ENCODE data around the gene ZNF282.

DNA sequence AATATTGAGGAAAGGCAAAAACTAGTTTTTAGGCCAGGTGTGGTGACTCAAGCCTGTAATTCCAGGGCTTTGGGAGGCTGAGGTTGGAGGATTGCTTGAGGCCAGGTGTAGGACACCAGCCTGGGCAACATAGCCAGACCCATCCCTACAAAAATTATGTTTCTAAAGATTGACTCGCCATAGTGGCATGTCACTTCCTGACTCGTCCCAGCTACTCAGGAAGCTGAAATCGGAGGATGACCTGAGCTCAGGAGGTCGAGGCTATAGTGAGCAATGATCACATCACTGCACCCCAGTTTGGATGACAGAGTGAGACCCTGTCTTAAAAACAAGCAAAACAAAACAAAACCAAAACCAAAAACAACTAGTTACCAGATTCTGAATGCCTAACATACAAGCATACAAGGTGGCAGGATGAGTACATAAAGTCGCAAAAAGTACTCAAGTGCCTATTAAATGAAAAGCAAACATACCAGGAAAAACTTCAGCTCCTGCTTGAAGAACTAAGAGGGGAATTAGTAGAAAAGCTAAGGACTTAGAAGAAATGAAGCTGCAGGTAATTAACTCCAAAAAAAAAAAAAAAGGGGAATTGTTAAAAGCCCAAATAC lies 34.0 kb upstream of the ZNF282 start:
- TF ChIP-seq, protein P1, sequence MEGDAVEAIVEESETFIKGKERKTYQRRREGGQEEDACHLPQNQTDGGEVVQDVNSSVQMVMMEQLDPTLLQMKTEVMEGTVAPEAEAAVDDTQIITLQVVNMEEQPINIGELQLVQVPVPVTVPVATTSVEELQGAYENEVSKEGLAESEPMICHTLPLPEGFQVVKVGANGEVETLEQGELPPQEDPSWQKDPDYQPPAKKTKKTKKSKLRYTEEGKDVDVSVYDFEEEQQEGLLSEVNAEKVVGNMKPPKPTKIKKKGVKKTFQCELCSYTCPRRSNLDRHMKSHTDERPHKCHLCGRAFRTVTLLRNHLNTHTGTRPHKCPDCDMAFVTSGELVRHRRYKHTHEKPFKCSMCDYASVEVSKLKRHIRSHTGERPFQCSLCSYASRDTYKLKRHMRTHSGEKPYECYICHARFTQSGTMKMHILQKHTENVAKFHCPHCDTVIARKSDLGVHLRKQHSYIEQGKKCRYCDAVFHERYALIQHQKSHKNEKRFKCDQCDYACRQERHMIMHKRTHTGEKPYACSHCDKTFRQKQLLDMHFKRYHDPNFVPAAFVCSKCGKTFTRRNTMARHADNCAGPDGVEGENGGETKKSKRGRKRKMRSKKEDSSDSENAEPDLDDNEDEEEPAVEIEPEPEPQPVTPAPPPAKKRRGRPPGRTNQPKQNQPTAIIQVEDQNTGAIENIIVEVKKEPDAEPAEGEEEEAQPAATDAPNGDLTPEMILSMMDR (conservative IDR thresholded peaks at IDR 0.05; ENCODE audit: low read depth, low read length) = no peak
- no peak for TF ChIP-seq EZH2 (IDR thresholded peaks at IDR 0.05; ENCODE audit: borderline replicate concordance, low read depth, low read length, poor library complexity, severe bottlenecking)

Measured in A673 (cell line).